IMR-90 (cell line): ENCODE measurements around the gene OR2V2.

Experiments
- CTCF ChIP-seq: conservative IDR thresholded peaks from 2 replicates; pipeline ENCODE4 v1.5.1; 2012; ENCODE audit warnings: mild to moderate bottlenecking, low read depth, low read length, improper control_type of control experiment
- ELK1 ChIP-seq: fragments of 150-350 bp; IDR thresholded peaks from 2 replicates; pipeline ENCODE4 v1.6.1; 2016; ENCODE audit warnings: low read depth, mild to moderate bottlenecking, low read length, moderate library complexity, borderline replicate concordance
- MAFK ChIP-seq: IDR thresholded peaks from 2 replicates; pipeline ENCODE4 v1.6.1; 2012; ENCODE audit warnings: low read depth, low read length, improper control_type of control experiment
- POLR2A ChIP-seq: IDR thresholded peaks from 2 replicates; pipeline ENCODE4 v1.6.1; 2012; ENCODE audit warnings: mild to moderate bottlenecking, low read depth, low read length
- RAD21 ChIP-seq: IDR thresholded peaks from 2 replicates; pipeline ENCODE4 v1.6.1; 2012; ENCODE audit warnings: low read length, improper control_type of control experiment
- RCOR1 ChIP-seq: IDR thresholded peaks from 2 replicates; pipeline ENCODE4 v1.6.1; 2012; ENCODE audit warnings: mild to moderate bottlenecking, low read length, improper control_type of control experiment; ENCODE audit not compliant: insufficient replicate concordance
- SMC3 ChIP-seq: fragments of 150-350 bp; IDR thresholded peaks from 2 replicates; pipeline ENCODE4 v1.6.1; 2016; ENCODE audit warnings: low read depth, mild to moderate bottlenecking, antibody characterized with exemption, low read length, moderate library complexity
- USF2 ChIP-seq: fragments of 150-350 bp; IDR thresholded peaks from 2 replicates; pipeline ENCODE4 v1.6.1; 2017; ENCODE audit warnings: mild to moderate bottlenecking, antibody characterized with exemption, low read length, low read depth

- TF ChIP-seq CTCF (no peak), MAFK (no peak), ELK1 (no peak), SMC3 (no peak), RAD21 (no peak), RCOR1 (no peak), POLR2A (no peak), USF2 (no peak)
Observed at GRCh38 chr5:181186986-181187499, 39.7 kb downstream of the OR2V2 start.
